ENCODE data around the gene ERC2.

The ERC2 gene

DNA sequence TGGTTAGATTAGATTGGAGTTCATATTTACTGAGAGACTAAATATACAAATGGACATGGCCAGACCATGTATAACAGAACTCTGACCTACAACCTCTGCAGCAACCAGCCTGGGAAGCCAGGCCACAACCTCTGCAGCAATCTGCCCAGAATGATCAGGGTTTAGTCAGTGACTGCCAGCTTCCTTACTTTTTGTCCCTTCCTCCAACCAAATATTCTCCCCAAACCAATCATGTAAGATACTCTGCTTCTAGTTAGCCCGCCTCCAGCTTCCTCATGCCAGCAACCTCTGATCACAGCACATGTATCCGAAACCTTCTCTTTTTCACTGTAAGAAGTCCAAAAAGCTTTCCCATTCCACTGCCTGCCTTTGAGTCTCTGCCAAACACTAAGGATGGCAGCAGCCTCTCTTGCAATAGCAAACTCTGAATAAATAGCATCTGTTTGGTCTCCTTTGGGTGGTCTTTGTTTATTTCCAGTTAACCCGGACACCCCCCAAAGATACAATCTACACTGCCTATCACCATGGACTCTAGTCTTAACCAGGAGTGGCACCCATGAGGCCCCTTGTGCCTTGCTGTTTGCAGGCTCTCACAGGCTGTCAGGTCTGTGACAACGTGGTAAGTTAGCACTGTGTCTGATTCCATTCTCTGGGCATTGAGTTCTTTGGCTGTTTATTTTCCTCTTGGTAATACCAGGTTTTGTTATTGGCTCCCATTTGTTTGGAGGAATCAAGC lies 102.2 kb downstream of the ERC2 start:
- no peak for DNase-seq

DNA sequence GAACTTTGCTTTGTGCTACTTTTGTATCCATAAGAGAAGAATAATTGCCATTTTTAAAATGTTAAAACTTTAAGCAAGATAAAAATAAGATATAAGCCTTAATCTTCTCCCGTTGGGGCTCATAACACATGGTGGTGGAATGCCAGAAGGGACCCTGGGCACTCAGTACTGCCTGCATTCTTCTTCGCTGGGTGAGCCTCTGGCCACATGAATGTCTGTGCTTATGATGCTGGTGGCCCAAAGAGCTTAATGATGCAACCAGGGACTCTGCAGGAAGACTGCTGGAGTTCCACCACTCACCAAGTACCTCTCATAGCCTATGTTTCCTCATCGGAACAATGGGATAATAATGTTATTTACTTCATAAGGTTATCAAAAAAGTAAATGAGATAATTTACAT lies 103.6 kb downstream of the ERC2 start:
- no peak for DNase-seq

DNA sequence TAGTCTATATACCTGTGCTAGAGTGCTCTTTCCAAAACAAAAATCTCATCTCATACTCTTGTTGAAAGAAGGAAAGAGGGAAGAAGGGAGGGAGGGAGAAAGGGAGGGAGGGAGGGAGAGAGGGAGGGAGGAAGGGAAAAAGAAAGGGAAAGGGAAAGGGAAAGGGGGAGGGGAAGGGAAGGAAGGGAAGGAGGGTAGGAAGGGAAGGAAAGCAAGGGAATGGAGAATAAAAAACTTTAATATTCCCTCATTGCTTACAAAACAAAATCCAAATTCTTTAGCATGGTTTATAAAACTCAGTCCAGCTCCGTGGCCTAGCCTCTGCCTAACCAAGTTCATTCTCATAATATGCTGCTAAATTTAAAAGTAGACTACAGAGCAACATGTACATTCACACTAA lies 104.5 kb downstream of the ERC2 start:
- DNase-seq: no peak

DNA sequence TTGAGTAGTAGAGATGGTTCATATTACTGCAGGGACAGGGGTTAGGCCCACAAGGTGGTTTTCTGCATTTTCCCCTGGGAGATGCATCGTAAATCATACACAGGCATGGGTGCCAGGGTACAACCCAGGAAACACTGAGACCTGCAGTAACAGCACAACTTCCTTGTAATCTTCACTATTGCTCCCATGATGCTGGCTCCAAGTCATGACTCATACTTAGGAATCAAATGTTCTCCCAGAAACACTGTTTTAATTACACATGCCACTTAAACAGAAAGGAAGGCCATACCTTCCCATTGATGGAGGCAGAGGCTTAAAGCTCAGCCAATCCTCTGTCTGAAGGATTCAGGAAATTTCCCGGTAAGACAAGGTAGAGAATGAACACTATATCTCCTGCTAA lies 106.5 kb downstream of the ERC2 start:
- no peak for DNase-seq

DNA sequence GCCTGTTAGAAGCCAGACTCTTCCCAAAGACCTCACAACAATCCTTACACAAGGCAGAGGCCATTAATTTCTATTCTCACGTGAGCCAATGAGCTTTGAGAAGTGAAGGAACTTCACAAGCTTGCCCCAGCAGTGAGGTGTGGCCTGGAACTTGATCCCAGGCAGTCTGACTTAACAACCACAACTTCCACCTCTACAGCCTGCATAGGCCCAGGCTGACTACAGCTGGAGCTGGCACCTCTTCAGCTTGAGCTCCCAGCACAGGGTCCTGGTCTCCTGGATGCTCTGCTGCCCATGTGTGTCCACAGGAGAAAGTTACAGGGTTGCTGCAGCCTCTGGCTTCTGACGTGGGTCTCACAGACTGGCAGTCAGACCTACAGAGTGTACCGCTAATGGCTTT lies 111.0 kb downstream of the ERC2 start:
- no peak for DNase-seq

DNA sequence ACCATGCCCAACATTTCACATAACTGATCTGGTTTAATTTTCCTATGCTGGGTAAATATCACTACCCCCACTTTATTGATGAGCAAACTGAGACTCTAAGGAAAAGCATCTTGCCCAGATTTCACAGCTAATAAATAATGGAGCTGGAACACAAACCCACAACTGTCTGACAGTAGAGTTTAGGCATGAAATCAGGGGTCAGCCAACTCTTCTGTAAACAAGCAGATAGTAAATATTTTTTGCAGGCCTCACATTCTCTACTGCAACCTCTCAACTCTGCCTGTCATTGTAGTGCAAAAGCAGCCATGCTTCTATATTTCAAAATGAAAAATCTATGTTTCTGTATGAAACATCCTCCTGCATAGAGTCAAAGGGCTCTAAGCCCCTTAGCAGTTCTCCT lies 111.5 kb downstream of the ERC2 start:
- DNase-seq: no peak

DNA sequence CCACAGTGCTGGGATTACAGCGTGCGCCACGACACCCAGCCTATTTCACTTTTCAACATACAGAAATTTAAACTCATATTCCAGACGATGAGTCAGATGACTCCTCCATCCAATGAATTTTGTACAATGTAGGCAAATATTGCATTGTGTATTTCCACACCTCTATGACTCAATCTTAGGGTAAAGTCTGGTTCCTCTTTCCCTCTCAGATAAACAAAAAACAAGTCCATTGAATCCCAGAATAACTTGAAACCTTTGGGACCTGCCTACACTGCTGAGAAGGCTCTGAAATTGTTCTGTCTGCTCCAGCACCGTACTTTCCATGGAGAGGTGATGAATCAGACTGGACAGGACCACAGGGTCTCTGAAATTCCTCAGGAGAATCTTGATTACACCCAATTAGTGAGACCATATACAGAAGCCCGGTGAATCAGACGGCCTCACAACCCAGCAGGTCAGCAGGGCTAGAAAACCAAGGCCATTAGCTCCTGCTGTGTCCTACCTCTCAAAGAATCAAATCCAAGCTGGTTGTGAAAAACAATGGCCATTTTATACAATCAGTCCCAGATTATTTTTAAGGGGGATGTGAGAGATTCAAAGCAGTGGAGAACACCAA lies 112.6 kb downstream of the ERC2 start:
- no peak for DNase-seq

DNA sequence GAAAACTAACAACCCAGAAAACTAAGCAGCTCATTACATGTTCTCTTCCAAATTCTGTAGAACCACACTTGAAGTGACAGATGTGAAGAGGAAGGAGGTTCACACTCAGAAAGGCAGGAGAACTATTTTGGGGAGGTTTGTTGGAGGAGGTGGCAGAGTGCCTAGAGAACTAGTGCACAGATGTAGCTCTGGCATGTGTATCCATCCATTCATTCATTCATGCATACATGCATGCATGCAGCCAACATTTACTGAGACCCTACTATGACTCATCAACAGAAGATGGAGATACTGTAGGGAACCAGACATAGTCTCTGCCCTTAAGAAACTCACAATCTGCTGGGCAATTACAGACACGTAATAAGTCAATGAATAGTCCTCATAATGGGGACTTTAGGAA lies 116.7 kb downstream of the ERC2 start:
- DNase-seq: no peak

DNA sequence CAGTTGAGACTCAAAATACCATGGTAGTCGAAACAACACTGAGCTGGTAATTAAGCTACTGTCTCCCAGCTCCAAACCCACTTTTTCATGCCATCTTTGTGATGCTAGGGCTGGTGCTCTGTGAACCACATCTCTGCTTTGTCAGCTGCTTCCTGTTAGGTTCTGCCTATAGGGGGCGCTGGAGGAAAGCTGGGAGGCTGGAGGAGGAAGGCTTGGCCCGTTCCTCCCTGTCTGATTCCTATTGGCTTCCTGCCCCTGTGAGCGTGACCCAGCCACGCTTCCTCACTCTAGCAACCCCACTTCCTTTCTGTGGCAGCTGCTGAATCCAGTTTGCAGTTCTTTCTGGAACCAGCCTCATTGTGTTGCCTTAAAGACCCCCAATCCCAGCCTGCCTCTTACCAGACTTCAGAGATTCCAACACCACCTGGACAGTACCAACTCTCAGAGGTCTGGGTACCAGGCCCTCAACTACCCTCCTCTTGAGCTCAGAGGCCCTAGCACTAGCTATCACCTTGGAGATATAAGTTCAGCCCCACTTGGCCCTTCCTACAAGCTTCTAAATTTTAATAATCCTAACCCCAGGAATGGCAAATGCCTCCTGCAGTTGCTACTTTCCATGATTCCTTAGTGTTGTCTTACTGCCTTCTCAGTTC lies 120.9 kb downstream of the ERC2 start:
- DNase-seq: no peak

DNA sequence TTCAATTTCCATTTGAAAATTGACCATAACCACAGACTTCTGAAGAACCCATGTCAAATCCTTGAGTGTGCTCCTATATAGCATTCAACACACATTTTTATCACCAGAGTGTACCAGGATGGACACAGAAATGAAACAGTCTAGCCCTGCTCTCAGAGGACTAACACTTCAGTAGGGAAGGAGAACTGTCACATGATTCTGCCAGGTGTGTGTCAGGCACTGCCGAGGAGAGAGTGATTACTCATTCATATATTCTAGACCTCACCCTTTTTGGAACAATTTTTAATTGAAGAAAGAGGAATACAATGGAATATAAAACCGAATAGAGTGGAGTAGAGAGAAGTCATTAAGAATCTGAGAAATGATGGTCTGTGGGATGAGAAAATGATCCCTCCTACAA lies 125.8 kb downstream of the ERC2 start:
- DNase-seq: no peak

DNA sequence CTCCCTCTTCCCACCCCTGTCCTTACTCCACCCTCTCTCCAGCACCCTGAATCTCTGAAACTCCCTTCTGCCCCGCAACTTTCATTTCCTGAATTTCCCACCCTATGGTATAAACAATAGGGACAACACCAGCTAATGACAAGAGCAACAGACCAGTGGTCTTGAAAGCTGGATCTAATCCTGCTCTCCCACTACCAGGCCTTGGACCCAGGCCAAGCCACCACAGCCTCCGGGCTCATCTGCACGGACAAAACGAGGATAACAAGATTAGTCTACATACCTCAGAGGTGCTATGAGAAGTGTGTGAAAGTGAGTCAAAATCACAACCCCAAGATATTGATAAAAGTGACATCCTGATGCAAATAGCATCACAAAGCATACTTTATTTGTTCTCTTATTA lies 128.6 kb downstream of the ERC2 start:
- DNase-seq: no peak

DNA sequence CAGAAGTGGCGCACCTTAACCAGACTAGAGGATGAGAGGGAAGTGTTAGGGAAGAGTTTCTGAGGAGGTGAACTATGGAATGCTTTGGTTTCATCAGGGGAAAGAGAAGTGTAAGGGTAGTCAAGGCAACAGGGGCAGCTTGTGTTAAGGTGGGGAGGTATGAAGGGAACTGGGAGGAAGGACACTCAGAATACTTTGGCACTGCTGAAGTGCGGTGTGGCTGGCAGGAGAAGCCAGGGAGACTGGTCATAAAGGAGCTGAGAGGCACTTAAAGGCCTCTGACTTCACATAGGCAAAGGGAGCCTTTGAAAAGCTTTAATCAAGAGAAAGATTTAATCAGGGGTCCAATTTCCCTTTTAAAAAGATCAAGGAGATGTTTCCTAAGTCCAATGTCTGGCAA lies 129.0 kb downstream of the ERC2 start:
- DNase-seq: no peak

DNA sequence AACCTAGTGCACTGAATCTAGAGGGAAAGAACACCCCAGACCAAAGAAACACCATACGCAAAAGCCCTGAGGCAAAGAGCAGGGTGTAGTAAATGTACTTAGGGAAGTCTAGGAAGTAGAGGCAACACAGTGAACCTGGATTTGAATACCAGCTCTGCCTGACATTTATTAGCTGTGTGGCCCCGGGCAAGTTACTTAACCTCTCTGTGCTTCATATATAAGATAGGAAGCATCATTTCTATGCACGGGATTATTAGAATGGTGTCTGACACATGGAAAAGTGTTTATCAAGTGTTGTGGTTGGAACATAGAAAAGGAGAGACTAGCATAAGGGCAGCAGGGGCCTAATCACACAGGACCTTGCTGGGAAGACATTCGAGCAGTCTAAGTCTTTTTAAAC lies 132.2 kb downstream of the ERC2 start:
- no peak for DNase-seq

DNA sequence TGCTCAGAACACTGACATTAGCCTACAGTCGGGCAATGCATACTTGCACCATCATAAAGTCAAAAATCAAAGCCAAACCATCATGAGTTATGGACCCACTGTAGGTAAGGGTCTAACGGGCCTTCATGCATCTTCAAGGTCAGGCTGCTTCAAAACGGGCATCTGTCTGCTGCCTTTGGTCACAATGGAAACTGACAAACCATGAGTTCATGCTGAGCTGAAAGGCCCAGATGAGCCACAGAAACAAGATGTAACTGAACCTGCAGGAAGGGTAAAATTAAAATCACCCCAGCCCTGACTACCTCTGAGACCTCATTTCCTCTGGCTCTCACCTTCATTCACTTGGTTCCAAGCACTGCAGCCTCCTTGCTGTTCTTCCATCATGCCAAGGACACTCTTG lies 143.8 kb downstream of the ERC2 start:
- no peak for DNase-seq

DNA sequence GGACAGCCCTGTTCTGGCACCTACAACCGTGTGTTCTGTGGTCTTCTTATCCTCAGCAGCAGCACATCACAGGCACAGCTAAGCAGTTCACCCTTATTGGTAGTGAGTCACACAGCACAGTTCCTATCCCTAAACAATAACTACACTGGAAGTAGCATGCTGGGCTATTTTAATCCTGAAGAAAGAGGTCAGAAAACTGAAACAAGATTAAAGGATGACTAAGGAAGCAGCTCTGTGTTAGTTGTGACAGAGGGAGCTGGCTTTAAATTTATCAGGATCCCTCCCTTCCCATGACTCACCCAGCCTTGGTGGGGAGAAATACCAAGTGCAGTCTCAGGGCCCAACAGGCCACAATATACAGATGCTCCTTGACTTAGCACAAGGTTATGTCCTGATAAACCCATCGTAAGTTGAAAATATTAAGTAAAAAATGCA lies 144.3 kb downstream of the ERC2 start:
- no peak for DNase-seq

DNA sequence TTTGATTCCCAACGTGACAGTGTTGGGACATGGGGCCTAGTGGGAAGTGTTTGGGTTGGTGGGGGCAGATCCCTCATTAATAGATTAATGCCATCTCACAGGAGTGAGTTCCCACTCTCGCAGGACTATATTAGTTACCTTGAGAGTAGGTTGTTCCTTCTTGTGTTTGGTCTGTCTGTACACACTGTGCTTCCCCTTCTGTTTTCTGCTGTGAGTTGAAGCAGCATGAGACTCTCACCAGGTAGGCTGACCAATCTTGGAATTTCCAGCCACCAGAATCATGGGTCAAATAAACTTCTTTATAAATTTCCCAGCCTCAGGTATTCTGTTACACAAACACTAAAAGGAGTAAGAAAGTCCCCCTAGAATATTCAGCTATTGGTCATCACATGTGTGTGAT lies 145.4 kb downstream of the ERC2 start:
- DNase-seq: no peak

DNA sequence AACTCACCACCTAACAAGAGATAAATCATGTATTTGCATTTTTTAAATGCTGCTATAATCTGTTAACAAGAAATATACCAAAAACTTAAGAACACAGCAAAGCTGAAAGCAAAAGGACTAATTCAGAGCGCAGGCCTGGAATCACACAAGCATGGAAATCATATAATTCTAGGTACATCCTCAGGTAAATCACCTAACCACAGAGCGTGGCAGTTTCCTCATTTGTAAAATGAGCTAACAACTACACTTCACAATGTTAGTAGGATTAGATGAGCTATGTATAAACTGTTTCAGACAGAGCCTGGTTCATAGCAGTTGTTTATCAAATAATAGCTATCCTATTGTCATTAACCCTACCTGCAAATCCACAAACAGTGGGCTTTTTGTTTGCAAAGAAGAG lies 146.4 kb downstream of the ERC2 start:
- DNase-seq: no peak

DNA sequence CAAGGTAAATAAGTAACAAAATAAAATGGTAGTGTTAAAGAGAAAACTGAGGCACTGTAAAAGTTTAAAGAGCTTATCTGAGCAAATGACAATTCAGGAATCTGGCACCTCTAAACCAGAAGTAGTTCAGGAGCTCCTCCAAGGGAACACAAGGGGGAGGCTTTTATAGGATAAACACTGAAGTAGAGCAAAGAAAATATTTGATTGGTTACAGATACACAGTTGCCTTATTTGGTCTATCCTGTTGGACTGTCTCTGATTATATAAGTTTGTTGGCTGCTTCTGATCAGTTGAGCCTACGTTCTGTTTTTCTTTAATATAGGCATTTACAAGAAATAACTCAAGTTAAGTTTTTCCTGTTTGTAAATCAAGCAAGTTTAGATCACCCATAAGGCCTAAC lies 146.9 kb downstream of the ERC2 start:
- DNase-seq: no peak

DNA sequence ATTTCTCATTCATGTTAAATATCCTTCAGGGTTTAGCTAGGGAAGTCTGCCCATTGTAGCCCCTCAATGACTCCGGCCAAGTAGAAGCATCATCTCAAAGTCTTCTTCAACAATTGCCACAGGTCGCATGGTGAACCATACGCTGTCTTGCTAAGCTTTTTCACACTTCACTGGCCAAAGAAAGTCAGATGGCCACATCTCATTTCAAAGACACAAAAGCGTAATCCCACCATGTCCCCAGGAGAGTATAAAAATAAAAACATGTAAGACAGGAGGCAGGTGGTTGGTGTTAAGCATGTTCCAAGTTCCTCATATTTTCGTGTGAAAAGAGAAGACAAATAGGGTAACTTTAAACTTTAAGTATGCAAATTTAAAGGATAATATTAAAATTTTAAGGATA lies 147.4 kb downstream of the ERC2 start:
- no peak for DNase-seq

DNA sequence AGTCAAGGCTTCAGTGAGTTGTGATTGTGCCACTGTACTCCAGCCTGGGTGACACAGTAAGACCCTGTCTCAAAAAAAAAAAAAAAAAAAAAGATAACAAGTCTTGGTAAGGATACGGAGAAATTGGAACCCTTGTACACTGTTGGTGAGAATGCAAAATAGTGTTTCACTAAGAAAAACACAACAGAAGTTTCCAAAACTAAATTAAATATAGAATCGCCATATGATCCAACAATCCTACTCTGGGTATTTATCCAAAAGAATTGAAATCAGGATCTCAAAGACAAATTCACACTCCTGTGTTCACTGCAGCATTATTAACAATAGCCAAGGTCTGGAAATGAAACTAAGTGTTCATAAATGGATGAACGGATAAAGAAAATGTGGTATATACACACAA lies 149.4 kb downstream of the ERC2 start:
- no peak for DNase-seq

DNA sequence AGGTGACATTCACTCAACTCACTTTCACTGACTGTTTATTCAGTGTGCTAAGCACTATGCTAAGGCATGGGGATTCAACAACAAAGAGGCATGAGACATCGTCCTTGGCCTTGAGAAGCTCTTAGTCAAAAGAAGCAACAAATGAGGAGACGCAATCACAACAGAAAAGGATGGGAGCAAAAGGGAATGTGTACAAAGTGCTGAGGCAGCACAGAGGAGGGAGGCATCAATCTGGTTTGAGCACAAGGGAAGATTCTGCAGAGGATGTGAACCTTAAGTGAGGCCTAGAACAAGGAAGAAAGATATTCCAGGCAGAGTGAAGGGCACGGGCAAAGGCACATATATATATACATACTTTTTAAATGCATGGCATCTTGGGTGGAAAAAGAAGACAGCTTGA lies 151.3 kb downstream of the ERC2 start:
- DNase-seq: no peak

DNA sequence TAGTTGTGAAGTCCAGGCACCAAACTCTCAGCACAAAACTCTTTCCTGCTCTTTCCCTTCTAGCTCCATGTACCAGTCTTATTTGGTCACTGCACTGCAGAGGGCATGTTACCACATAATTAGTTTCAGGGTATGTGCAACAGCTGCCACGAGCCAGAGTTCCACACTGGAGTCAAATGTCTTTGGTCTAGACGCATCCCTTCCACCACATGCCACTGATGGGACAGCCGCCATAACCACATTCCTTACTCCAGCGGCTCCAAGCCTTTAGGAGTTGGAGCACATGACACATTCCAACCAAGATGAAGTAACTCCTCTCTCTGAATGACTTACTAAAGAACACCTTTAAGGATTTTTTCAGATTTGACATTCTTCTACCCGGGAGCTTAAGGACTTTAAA lies 153.4 kb downstream of the ERC2 start:
- DNase-seq: no peak

DNA sequence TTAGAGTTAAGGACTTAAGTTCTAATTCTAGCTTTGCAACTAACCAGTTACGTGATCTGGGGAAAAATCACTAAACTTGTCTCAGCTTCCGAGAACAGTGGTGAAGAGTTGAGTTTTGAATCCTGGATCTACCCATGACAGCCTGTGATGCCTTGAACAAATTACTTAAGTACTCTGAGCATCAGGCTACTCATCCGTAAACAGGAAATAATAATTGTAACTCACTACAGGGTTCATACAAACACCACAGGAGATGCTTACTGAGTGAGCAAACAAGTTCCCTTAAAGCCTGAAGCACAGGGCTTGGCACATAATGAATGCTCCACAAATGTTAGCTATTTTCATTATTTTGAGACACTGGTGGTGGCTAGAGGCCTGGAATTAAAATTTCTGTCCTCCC lies 158.8 kb downstream of the ERC2 start:
- DNase-seq: no peak

DNA sequence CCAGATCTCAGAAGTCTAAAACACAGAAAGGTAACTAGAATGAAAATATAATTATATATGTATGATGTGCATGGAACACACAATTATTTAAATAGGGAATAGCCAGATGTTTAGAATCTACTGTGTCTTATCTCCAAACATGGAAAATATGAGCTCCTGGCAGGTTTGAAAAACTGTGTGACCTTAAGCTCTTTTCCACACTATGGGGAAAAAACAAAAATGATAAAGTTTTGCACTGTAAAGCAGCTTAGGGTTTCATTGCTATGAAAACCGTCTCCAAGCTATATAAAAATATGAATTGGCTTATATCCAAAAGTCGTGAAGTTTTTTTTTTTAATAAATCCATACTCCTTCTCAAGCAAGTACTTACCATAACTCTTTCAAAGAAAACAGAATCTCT lies 159.8 kb downstream of the ERC2 start:
- DNase-seq: no peak

DNA sequence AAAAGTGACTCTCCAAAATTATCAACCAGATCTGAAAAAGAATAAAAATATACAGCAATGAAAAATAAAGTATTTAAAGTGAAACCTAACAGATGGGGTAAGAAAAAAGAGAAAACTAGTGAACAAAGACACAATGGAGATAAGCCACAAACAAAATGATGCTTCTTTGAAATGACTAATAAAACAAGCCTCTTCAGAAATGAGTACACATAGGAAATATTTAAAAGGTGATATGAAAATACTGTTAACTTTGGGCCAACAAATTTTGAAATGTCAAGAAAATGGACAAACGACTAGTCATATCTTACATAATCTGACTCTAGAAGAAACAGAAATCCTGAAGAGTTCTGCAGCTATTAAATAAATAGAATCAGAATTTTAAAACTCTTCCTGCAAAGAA lies 164.2 kb downstream of the ERC2 start:
- DNase-seq: no peak

Measured in CD4-positive, alpha-beta T cell treated with Interleukin-17A for 1 hour (primary cell).